HepG2 (cell line): ENCODE measurements around the gene ALDH1L2. TPM values are rescaled to one million over a fixed set of nuclear protein-coding genes. Genes with fewer than 3 reads are reported as not detected.

Source experiments
- CHD2 ChIP-seq: IDR thresholded peaks from 2 replicates; pipeline ENCODE4 v1.6.1; 2011; ENCODE audit warnings: low read depth, low read length, improper control_type of control experiment
- FOXO1 ChIP-seq: sonication (generic); formaldehyde crosslinking; IDR thresholded peaks from 2 replicates; pipeline ENCODE4 v1.4.0; 2020; ENCODE audit warnings: missing genetic modification reagents
- MXD4 ChIP-seq: IDR thresholded peaks from 2 replicates; pipeline ENCODE4 v1.6.1; 2016; ENCODE audit warnings: mild to moderate bottlenecking, missing biosample characterization, missing genetic modification reagents
- NFATC3 ChIP-seq: sonication (generic); formaldehyde crosslinking; IDR thresholded peaks from 2 replicates; pipeline ENCODE4 v1.5.1; 2020; ENCODE audit warnings: mild to moderate bottlenecking, missing genetic modification reagents
- POGZ ChIP-seq: sonication (generic); formaldehyde crosslinking; IDR thresholded peaks from 2 replicates; pipeline ENCODE4 v1.4.0; 2020; ENCODE audit warnings: mild to moderate bottlenecking, missing genetic modification reagents
- RARG ChIP-seq: sonication (generic); formaldehyde crosslinking; IDR thresholded peaks from 2 replicates; pipeline ENCODE4 v1.4.0; 2020; ENCODE audit warnings: low read depth, mild to moderate bottlenecking, missing genetic modification reagents
- SRSF4 ChIP-seq: fragments of 200-400 bp; formaldehyde crosslinking; IDR thresholded peaks from one replicate; pipeline ENCODE4 v1.6.1; 2018; ENCODE audit warnings: mild to moderate bottlenecking, low read depth, low read length, moderate library complexity; ENCODE audit not compliant: poor library complexity, severe bottlenecking
- ZNF24 ChIP-seq: fragments of 450-650 bp; IDR thresholded peaks from 2 replicates; pipeline ENCODE4 v1.6.1; 2017; ENCODE audit warnings: antibody characterized with exemption, mild to moderate bottlenecking
- ZNF3 ChIP-seq: IDR thresholded peaks from 2 replicates; pipeline ENCODE4 v1.7.0; 2017; ENCODE audit warnings: inconsistent platforms
- ZNF607 ChIP-seq: sonication (generic); formaldehyde crosslinking; IDR thresholded peaks from 2 replicates; pipeline ENCODE4 v1.5.1; 2020; ENCODE audit warnings: missing genetic modification reagents, mild to moderate bottlenecking, borderline replicate concordance
- ZNF7 ChIP-seq: IDR thresholded peaks from 2 replicates; pipeline ENCODE4 v1.6.1; 2016; ENCODE audit warnings: missing biosample characterization, missing genetic modification reagents
- polyA plus RNA-seq, 8 experiments: library from polyadenylated mRNA; depleted of rRNA in 3 of 8; stranded (reverse) in 7 of 8; unstranded in 1 of 8; fragments of >200 nt; fragmentation: Illumina TruSeq in 4 of 8; extraction: Trizol in 4 of 8; gene quantifications; 2 replicates each; pipeline versions ENCODE4 v1.2.1 to v1.2.3, GENCODE V29; 2011 to 2016; ENCODE audit warnings: low read depth in 4 of 8, missing spikeins in 1 of 8, mixed read lengths in 1 of 8; ENCODE audit not compliant: insufficient read depth in 1 of 8
- total RNA-seq, 5 experiments: library from RNA; depleted of rRNA; stranded (reverse); fragments of >200 nt; fragmentation: Illumina TruSeq; extraction: Trizol; gene quantifications; 2 replicates each; pipeline ENCODE4 v1.2.3, GENCODE V29; 2016; ENCODE audit warnings: low read depth in 1 of 5
- TF ChIP-seq, protein P1 (sequence below): sonication (generic); formaldehyde crosslinking; IDR thresholded peaks from one replicate; pipeline ENCODE4 v1.5.1; 2020; ENCODE audit warnings: mild to moderate bottlenecking, missing genetic modification reagents; ENCODE audit errors: not compliant biosample characterization
- TF ChIP-seq, protein P2 (sequence below): sonication (generic); formaldehyde crosslinking; IDR thresholded peaks from 2 replicates; pipeline ENCODE4 v1.8.0; 2022; ENCODE audit warnings: missing genetic modification reagents, mild to moderate bottlenecking, inconsistent platforms, borderline replicate concordance
- TF ChIP-seq, protein P3 (sequence below): sonication (generic); formaldehyde crosslinking; IDR thresholded peaks from 2 replicates; pipeline ENCODE4 v1.4.0; 2020; ENCODE audit warnings: mild to moderate bottlenecking, low read depth, missing genetic modification reagents
- TF ChIP-seq, protein P4 (sequence below): sonication (generic); formaldehyde crosslinking; IDR thresholded peaks from 2 replicates; pipeline ENCODE4 v1.5.1; 2020; ENCODE audit warnings: missing genetic modification reagents, mild to moderate bottlenecking, borderline replicate concordance

Gene ALDH1L2
- total and polyA plus RNA-seq, 2 of the 13 experiments (the other 11 are each of a cell fraction or from before 2014, with no cell fraction given) = 0.40 to 4.6 TPM

DNA sequence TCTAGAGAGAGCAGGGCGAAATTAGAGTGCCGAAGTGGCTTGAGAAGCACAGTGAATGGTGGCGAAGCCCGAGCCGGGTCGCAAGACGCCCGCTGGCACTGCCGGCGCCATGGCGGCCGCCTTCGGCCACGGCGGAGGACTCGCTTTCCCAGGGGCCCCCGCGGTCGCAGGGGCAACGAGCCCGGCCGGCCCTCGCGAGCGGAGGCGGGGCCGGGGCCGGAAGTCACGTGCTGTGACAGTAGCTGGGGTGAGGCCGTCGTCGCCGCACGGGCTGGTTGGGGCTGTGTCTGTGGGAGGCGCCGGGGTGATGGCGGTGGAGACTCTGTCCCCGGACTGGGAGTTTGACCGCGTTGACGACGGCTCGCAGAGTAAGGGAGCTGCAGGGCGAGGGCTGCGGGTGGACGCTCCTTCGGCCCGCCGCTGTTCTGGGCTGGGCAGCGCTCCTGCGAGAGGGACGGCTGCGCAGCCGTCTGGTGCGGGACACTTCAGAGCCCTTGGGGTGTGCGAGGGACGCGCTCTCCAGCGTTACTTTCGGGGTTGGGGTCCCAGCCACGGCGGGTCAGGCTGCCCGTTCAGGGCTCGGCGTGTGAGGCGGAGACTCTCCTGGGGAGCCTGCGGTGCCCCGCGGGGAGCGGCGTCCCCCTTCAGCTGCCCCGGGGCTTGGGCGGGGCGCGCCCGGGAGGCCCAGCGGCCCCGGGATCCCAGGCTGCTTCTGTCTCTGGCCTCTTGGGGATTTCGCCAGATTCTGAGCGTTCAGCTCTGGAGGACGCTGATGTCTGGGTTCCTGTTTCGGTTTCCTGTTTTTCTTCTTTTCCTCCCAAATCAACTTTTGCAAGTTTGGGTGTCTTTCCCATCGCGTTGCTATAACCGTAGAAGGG lies 23.5 kb upstream of the ALDH1L2 start, which contains the start of gene WASHC4 (continued):
- TF ChIP-seq, protein P1, sequence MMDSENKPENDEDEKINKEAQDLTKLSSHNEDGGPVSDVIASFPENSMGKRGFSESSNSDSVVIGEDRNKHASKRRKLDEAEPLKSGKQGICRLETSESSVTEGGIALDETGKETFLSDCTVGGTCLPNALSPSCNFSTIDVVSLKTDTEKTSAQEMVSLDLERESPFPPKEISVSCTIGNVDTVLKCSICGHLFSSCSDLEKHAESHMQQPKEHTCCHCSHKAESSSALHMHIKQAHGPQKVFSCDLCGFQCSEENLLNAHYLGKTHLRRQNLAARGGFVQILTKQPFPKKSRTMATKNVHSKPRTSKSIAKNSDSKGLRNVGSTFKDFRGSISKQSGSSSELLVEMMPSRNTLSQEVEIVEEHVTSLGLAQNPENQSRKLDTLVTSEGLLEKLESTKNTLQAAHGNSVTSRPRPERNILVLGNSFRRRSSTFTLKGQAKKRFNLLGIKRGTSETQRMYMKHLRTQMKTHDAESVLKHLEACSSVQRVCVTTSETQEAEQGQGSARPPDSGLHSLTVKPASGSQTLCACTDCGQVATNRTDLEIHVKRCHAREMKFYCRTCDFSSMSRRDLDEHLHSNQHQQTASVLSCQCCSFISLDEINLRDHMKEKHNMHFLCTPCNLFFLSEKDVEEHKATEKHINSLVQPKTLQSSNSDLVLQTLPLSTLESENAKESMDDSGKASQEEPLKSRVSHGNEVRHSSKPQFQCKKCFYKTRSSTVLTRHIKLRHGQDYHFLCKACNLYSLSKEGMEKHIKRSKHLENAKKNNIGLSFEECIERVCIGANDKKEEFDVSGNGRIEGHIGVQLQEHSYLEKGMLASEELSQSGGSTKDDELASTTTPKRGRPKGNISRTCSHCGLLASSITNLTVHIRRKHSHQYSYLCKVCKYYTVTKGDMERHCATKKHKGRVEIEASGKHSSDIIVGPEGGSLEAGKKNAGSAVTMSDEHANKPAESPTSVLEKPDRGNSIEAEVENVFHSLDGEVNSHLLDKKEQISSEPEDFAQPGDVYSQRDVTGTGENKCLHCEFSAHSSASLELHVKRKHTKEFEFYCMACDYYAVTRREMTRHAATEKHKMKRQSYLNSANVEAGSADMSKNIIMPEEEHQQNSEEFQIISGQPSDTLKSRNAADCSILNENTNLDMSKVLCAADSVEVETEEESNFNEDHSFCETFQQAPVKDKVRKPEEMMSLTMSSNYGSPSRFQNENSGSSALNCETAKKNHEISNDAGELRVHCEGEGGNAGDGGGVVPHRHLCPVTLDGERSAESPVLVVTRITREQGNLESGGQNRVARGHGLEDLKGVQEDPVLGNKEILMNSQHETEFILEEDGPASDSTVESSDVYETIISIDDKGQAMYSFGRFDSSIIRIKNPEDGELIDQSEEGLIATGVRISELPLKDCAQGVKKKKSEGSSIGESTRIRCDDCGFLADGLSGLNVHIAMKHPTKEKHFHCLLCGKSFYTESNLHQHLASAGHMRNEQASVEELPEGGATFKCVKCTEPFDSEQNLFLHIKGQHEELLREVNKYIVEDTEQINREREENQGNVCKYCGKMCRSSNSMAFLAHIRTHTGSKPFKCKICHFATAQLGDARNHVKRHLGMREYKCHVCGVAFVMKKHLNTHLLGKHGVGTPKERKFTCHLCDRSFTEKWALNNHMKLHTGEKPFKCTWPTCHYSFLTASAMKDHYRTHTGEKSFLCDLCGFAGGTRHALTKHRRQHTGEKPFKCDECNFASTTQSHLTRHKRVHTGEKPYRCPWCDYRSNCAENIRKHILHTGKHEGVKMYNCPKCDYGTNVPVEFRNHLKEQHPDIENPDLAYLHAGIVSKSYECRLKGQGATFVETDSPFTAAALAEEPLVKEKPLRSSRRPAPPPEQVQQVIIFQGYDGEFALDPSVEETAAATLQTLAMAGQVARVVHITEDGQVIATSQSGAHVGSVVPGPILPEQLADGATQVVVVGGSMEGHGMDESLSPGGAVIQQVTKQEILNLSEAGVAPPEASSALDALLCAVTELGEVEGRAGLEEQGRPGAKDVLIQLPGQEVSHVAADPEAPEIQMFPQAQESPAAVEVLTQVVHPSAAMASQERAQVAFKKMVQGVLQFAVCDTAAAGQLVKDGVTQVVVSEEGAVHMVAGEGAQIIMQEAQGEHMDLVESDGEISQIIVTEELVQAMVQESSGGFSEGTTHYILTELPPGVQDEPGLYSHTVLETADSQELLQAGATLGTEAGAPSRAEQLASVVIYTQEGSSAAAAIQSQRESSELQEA (CRISPR knock-in tag) = peak; percentile 71
- TF ChIP-seq ZNF607 (peak; percentile 96), ZNF24 (no peak), FOXO1 (CRISPR knock-in tag) (peak; percentile 9; the same call in 1 of the 2 replicates), MXD4 (CRISPR knock-in tag) (peak; percentile 91), RARG (CRISPR knock-in tag) (no peak), POGZ (CRISPR knock-in tag) (peak; percentile 86), CHD2 (peak; percentile 94), NFATC3 (CRISPR knock-in tag) (no peak), SRSF4 (no peak), ZNF3 (no peak), ZNF7 (no peak)
- TF ChIP-seq, protein P2, sequence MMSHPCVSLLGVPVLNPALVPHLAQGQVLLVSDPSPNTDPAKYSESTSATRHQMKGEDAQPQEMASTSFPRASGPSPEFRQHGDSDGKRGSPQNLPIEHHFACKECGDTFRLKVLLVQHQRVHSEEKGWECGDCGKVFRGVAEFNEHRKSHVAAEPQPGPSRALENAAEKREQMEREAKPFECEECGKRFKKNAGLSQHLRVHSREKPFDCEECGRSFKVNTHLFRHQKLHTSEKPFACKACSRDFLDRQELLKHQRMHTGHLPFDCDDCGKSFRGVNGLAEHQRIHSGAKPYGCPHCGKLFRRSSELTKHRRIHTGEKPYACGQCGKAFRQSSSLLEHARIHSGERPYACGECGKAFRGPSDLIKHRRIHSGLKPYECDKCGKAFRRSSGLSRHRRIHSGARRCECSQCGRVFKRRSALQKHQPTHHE (CRISPR knock-in tag) = peak; percentile 77; the same call in 1 of the 2 replicates
- TF ChIP-seq, protein P3, sequence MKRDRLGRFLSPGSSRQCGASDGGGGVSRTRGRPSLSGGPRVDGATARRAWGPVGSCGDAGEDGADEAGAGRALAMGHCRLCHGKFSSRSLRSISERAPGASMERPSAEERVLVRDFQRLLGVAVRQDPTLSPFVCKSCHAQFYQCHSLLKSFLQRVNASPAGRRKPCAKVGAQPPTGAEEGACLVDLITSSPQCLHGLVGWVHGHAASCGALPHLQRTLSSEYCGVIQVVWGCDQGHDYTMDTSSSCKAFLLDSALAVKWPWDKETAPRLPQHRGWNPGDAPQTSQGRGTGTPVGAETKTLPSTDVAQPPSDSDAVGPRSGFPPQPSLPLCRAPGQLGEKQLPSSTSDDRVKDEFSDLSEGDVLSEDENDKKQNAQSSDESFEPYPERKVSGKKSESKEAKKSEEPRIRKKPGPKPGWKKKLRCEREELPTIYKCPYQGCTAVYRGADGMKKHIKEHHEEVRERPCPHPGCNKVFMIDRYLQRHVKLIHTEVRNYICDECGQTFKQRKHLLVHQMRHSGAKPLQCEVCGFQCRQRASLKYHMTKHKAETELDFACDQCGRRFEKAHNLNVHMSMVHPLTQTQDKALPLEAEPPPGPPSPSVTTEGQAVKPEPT = 0 out of 2 replicates have a peak, but pooled peaks have one; percentile 56
- TF ChIP-seq, protein P4, sequence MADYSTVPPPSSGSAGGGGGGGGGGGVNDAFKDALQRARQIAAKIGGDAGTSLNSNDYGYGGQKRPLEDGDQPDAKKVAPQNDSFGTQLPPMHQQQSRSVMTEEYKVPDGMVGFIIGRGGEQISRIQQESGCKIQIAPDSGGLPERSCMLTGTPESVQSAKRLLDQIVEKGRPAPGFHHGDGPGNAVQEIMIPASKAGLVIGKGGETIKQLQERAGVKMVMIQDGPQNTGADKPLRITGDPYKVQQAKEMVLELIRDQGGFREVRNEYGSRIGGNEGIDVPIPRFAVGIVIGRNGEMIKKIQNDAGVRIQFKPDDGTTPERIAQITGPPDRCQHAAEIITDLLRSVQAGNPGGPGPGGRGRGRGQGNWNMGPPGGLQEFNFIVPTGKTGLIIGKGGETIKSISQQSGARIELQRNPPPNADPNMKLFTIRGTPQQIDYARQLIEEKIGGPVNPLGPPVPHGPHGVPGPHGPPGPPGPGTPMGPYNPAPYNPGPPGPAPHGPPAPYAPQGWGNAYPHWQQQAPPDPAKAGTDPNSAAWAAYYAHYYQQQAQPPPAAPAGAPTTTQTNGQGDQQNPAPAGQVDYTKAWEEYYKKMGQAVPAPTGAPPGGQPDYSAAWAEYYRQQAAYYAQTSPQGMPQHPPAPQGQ = no peak
